ENCODE data around the gene UTS2.

Gene UTS2

DNA sequence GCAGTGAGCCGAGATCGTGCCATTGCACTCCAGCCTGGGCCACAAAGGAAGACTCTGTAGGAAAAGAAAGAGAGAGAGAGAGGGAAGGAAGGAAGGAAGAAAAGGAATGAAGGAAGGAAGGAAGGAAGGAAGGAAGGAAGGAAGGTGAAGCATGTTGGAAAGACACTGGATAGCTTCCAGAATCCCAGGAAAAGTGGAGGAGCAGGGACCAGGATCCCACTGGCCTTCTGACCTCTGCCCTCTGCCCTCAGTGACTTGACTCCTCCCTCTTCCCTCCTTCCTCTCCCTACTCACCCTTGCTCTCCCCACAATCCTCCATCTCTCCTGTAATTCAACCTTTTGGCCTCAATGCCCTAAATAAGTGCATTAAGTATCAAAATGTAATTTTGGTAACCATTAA, 4.1 kb upstream of the UTS2 start:
- H3K4me3 ChIP-seq (ENCODE audit: low read depth, low read length) = no peak overlapping the region
- TF ChIP-seq, protein P1, sequence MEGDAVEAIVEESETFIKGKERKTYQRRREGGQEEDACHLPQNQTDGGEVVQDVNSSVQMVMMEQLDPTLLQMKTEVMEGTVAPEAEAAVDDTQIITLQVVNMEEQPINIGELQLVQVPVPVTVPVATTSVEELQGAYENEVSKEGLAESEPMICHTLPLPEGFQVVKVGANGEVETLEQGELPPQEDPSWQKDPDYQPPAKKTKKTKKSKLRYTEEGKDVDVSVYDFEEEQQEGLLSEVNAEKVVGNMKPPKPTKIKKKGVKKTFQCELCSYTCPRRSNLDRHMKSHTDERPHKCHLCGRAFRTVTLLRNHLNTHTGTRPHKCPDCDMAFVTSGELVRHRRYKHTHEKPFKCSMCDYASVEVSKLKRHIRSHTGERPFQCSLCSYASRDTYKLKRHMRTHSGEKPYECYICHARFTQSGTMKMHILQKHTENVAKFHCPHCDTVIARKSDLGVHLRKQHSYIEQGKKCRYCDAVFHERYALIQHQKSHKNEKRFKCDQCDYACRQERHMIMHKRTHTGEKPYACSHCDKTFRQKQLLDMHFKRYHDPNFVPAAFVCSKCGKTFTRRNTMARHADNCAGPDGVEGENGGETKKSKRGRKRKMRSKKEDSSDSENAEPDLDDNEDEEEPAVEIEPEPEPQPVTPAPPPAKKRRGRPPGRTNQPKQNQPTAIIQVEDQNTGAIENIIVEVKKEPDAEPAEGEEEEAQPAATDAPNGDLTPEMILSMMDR (IDR thresholded peaks at IDR 0.05; ENCODE audit: low read depth, low read length, missing control alignments) = no peak
- in situ Hi-C loops (cut with HindIII; ENCODE audit: low sequenced_read_pairs) = no loop called here
- no peak for DNase-seq (ENCODE audit: low read depth)

DNA sequence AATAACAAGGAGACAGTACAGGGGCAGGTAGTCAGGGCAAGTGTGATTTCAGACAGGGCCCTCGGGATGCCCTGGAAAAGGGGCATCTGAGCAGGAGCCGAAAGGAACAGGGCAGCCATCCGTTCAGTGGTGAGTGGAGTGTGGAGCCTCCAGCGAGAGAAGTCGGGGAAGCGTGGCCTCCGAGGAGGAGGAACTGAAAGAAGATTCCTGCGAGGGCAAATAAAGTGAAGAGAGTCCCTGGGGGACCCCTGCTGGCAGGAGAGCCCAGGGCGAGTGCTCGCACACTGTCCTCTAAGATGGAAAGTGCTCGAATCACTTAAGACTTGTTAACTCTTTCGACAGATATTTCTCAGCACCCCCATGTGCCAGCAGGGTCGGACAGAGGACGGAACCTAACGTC, 3.5 kb upstream of the UTS2 start:
- TF ChIP-seq, protein P1 (IDR thresholded peaks at IDR 0.05; ENCODE audit: low read depth, low read length, missing control alignments) = no peak
- no peak for DNase-seq (ENCODE audit: low read depth)
- in situ Hi-C loops (cut with HindIII; ENCODE audit: low sequenced_read_pairs) = no loop called here
- no peak overlapping the region for H3K4me3 ChIP-seq (ENCODE audit: low read depth, low read length)

DNA sequence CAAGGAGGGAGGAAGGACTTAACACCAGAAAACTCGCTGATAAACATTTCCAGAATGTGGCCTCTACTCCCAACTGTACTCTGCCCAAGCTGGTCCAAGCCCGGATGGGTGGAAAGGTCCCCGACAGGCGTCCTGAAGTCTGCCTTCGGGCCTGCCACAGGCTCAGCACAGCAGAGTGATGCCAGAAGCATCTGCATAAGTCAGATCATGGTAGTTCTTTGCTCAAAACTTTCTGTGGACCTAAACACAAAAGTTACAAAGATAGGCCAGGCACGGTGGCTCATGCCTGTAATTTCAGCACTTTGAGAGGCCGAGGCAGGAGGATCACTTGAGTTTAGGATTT, 790 bp upstream of the UTS2 start:
- TF ChIP-seq, protein P1 (IDR thresholded peaks at IDR 0.05; ENCODE audit: low read depth, low read length, missing control alignments) = no peak
- no peak for DNase-seq (ENCODE audit: low read depth)
- no peak overlapping the region for H3K4me3 ChIP-seq (ENCODE audit: low read depth, low read length)
- in situ Hi-C loops (cut with HindIII; ENCODE audit: low sequenced_read_pairs) = no loop called here

DNA sequence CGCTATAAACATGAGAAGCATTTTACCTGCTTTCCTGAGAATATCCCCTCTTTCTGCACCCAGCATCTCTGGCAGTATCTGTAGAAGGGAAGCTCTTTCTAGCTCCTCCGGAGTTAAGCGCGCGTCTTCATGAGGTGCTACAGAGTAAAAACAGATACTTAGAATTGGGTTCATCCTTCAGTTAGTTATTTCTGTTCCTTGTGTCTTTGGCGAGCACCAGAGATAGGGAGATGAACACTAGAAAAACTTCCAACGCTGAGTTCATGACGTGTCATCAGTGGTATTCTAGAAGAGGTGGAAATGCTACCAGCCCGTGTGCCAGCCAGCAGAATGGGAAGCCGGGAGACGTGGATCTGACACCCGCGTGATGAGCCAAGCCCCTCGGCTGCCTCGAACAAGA, 2.1 kb downstream of the UTS2 start:
- H3K4me3 ChIP-seq (ENCODE audit: low read depth, low read length) = no peak overlapping the region
- in situ Hi-C loops (cut with HindIII; ENCODE audit: low sequenced_read_pairs) = no loop called here
- TF ChIP-seq, protein P1 (IDR thresholded peaks at IDR 0.05; ENCODE audit: low read depth, low read length, missing control alignments) = no peak
- DNase-seq (ENCODE audit: low read depth) = no peak

DNA sequence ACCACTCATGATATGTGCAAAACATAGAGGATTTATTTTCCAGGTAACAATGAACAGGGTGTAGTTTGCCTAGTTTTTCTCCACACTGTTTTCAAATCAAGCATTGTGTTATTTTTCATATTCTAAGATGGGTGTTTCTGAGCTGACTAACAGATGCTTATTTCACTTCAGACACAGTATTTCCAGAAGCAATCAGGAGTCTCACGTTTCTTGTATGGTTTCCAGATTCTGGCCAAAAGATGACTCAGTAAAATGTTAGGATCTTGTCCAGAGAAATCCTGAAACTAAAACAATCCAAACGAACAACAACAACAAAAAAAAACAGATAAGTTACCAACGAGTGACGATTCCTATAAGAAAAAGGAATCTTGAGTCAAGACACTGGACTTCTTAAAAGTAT, 5.3 kb downstream of the UTS2 start:
- TF ChIP-seq, protein P1 (IDR thresholded peaks at IDR 0.05; ENCODE audit: low read depth, low read length, missing control alignments) = no peak
- DNase-seq (ENCODE audit: low read depth) = peak; percentile 80
- in situ Hi-C loops (cut with HindIII; ENCODE audit: low sequenced_read_pairs) = no loop called here
- H3K4me3 ChIP-seq (ENCODE audit: low read depth, low read length) = no peak overlapping the region

DNA sequence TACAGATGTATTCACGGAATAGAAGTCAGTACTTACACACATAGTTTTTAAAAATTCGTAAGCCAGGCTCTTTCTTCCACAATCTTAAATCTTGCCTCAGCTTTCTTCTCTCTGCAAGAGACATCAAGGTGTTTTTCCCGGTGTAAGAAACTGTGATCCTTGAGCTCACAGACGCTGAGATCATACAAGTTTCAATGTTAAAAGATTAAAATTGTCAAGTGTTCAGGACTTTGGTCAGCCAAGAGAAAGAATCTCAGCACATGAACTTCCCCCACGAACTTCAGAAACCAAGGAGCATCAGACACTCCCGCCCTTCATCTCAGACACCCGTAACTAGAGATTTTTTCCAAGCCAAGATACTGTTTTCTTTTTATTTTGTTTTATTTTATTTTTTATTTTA, 6.2 kb downstream of the UTS2 start:
- no peak for DNase-seq (ENCODE audit: low read depth)
- TF ChIP-seq, protein P1 (IDR thresholded peaks at IDR 0.05; ENCODE audit: low read depth, low read length, missing control alignments) = no peak
- in situ Hi-C loops (cut with HindIII; ENCODE audit: low sequenced_read_pairs) = no loop called here
- H3K4me3 ChIP-seq (ENCODE audit: low read depth, low read length) = no peak overlapping the region

DNA sequence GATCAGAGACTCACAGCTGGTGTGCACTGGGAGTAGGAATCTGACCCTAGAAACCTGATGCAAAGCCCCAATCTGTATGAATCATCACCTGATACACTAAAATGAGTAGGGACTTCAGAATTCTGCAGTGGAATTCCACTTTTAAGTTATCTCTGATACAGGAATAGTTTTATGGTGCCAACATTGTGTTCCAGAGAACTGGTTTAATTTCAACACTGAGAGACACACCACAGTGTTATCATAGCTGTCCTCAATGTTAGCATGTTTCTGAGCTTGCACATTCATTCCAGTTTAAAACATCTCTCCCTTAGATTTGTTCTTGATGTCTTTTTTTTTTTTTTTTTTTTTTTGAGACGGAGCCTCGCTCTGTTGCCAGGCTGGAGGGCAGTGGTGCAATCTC, 7.1 kb downstream of the UTS2 start:
- TF ChIP-seq, protein P1 (IDR thresholded peaks at IDR 0.05; ENCODE audit: low read depth, low read length, missing control alignments) = no peak
- H3K4me3 ChIP-seq (ENCODE audit: low read depth, low read length) = no peak overlapping the region
- in situ Hi-C loops (cut with HindIII; ENCODE audit: low sequenced_read_pairs) = no loop called here
- DNase-seq (ENCODE audit: low read depth) = no peak

Measured in astrocyte of the cerebellum (primary cell).